Glomerular visceral epithelial cell (primary cell): ENCODE results near the gene SPPL3.

Source experiments
- DNase-seq: peaks from one replicate; pipeline ENCODE4 v3.0.0-alpha.2; 2016; ENCODE audit errors: extremely low spot score

Gene SPPL3

DNA sequence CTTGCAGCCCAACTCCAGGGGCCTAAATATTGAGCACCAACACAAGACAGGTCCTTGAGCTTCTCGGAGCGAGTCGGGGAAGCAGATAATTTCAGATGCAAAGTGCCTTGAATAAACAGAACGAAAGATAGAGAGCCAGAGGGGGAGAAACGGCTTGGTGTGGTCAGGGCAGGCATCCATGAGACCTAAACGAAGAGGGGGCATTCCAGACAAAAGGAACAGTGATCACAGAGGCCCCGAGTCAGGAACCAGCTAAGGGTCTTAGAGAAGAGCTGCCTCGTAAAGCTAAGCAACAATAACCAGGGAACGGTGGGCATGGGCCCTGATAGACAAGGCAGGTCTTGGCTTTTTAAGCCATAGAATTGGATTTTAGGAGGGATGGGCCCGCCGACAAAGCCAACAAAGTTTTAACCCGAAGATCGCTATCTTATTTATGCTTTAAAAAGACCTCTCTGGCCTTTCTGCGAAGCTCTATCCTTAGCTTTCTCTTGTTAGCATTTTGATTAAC lies 179.0 kb downstream of the SPPL3 start:
- no peak for DNase-seq

DNA sequence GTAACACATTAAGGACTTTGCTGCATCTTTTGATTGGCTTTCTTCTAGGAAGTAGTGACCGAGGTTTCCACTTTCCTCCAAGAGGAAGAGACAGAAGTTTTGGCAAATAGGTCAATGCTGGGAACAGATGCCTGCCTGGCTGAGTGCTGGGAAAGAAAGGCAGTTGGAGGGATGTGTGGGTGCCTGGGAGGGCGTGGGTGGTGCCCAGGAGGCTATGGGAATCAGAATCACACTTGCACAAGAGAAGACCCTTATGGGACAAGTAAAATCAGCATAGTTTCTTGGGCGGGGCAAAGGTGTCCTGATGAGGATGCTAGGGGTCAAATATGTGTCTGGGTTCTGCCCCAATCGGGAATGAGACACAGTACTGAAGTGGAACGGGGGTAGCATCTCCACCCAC lies 179.4 kb downstream of the SPPL3 start:
- DNase-seq: no peak

DNA sequence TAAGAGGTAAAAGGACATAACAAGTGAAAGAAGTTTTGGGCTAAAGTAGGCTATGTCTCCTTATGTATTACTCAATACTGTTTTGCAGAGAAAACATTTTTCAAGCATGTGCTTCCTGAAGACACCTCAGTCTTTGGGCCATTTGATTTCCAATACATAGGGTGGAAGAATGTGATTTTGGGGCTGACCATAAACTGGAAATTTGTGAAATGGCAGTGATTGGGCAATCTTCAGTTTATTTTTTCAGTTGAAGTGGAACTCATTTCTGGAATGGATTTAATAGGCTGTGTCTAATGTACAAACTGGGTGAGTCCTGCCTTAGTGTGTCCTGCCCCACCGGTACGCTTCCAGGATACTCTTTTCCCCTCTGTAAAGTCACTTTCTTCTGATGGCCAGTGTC lies 181.4 kb downstream of the SPPL3 start:
- no peak for DNase-seq

DNA sequence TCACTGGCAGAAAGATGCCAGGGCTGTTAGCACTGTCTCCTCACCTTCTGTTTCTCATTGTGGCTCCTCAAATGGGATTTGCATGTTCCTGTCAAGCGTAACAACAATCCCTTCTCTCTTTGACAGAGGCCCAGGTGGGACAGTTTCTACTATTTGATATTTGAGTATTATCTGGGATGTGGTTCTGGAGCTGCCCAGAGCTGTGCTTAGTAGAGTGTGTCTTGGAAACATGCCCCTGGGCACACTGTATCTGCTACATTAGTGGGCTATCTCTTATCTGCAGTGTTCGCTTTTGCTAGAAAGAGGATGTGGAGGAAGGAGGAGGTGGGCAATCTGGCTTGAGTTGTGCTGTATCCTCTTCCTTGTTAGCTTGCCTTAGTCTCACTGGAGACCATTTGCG lies 182.3 kb downstream of the SPPL3 start:
- no peak for DNase-seq

DNA sequence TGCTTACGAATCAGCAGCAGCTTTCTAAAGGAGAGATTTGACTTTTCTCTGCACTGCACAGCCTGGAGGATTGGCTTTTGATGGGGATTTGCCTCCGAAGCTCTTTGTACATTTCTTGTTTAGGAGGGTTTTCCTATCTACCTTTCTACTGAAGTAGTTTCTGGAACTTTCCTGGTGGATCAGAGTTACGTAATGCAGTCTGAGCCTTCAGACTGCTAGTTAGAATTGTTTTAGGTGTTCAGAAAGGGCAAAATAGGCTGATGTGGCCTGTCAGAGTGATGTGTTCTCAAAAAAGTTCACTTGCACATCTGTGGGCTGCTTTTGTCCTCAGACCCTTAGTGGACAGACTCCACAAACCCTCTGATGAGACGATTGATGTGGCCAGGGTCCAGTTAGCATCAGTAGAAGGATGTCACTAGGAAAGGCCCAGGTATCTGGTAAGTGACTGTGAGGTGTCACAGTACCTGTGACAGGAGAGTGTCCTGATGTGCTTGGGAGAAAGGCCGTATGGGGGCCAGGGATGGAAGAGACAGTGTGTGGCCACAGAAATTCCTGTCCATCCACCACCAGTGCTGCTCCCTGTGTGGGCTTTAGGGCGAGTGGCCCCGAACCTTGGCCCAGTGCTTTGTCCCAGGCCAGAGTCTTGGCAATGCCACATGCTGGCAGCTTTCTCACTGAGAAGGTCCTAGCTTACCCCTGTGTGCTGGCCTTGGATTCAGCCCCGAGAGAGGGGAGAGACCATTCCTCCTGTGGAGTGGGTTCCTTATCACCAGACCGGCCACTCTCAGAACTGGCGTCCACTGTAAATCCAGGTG lies 183.0 kb downstream of the SPPL3 start:
- DNase-seq: no peak

DNA sequence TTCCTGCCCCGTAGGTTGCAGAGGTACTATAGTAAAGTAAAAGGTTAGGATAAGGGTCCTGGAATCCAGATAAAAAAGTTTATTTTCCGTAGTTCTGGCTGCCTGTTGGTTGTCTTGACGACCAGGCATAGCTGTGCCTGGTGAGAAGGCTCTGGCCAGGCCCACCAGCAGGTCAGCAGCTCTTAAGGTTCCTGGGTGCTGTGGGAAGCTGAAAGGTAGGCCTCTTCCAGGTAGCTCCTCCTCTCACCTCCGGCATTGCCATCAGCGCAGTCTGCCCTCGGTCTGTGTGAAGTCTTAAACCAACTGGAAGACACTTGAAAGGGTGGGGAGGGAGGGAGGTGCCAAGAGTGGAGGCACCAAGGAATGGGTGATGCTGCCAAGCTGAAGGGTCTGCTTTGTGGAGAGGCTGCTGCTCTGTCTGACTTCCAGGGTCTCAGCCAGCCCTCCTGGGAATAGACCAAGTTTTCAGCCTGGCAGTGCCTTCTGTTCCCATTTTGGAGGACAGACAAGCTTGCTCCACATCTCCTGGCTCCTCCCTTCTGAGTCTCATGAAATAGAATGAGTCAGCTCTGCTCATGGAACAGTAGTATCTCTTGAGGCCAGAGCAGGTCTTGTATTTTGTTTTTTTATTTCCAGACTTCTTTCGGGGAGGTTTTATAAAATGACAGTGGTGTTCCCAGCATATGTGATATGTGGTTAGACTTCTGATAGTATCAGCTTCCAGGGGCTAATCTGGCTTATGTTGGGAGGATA lies 183.7 kb downstream of the SPPL3 start:
- DNase-seq: no peak

DNA sequence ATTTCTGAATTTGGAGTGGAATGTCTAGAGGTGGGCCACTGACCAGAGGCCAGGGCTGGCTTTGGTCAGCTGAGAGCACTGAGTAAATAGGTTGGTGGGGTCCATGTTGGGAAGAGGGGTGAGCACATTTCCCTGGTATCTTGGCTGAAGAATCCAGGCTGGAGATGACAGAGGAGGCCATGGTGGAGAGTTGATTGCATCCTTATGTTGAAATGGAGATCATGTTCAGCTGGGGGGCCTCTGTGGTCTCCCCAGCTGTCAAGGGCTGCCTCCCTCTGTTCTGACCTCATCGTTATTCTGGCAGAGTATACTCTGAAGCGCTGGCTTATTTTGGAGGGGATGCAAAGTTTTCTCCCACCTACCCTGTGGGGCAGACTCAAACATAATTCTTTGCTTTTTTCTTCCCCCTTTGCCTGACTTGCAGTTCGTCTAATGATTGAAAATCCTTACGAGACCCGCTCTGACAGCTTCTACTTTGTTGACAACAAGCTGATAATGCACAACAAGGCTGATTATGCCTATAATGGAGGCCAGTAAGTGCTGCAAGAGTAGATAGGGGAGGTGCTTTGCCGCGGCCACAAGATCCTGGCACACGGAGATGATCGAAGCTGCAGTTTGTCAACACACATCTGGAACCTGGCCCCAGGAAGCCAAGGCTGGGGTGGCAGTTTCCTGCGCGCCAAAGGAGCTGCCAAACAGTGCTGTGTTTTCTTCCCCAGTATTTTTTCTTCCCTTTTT lies 184.5 kb downstream of the SPPL3 start:
- no peak for DNase-seq

DNA sequence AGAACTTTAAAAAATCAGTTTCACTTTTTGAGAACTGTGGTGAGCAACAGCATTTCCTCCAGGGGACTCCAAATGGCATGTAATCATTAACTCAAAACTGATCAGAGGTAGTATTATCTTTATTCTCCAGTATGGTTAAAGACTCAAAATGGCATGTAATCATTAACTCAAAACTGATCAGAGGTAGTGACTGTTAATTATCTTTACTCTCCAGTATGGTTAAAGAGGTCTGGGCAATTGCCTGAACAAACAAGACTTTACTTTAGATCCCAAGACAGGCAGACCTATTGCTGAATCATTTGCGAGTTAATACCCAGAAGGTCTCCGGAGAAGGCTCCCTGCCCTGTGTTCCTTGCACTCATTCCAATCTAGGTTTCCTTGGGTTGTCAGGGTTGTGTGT lies 185.1 kb downstream of the SPPL3 start:
- DNase-seq: peak; percentile 11

DNA sequence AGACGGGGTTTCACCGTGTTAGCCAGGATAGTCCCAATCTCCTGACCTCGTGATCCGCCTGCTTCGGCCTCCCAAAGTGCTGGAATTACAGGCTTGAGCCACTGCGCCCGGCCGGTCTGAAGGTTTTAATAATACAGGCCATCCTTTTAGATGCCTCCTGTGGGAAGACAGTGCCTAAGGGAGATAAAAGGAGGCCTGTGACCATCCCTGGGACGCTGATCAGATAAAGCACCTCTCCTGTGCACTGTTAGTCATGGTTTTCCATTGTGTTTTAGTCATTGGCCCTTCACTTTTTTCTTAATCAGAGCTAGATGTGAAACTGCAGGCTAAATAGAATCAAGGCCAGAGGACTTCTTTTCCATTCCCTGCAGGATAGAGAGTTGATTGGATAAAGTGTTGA lies 186.1 kb downstream of the SPPL3 start:
- no peak for DNase-seq

DNA sequence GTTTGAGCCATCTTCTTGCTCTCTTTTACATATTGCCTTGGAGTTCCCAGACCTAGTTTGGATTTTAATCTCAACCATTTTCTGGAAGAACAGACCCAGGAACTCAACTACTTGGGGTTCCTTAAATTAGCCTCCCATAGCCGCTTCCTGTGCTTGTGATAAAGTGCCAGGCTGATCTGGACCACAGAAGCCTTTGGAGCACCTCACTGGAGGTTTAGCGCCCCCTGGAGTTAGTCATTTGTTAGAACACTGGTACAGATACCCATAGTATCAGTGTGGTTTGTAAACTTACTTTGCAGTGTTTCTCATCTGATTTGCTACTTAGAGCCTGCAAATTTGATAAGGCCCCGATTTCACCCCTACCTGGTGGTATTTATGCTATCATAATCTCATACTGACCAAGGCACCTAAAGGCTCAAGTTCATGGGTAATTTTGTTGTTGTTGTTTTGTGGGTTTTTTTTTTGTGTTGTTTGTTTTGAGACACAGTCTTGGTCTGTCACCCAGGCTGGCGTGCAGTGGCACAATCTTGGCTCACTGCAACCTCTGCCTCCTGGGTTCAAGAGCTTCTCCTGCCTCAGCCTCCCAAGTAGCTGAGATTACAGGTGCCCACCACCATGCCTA lies 190.2 kb downstream of the SPPL3 start:
- peak; percentile 76 for DNase-seq

DNA sequence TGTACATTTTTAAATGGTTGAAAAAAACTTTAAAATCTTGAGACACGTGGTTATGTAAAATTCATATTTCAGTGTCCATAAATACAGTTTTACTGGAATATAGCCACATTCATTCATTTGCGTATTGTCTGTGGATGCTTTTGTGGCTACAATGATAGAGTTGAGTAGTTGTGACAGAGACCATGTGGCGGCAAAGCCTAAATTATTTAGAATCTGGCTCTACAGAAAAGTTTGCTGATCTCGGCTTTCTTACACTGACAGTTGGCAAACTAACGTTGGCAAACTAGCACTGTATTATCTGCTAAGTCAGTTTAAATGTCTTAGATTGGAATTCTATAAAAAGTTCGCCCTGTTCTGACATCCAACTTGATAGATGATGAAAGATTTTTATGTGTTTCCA lies 191.5 kb downstream of the SPPL3 start:
- no peak for DNase-seq
